ENCODE data around the gene GYG1. TPM values are rescaled to one million over a fixed set of nuclear protein-coding genes. Genes with fewer than 3 reads are reported as not detected.

GYG1 gene
- total RNA-seq, 1 donor from 2014 or later: 41.1 TPM

DNA sequence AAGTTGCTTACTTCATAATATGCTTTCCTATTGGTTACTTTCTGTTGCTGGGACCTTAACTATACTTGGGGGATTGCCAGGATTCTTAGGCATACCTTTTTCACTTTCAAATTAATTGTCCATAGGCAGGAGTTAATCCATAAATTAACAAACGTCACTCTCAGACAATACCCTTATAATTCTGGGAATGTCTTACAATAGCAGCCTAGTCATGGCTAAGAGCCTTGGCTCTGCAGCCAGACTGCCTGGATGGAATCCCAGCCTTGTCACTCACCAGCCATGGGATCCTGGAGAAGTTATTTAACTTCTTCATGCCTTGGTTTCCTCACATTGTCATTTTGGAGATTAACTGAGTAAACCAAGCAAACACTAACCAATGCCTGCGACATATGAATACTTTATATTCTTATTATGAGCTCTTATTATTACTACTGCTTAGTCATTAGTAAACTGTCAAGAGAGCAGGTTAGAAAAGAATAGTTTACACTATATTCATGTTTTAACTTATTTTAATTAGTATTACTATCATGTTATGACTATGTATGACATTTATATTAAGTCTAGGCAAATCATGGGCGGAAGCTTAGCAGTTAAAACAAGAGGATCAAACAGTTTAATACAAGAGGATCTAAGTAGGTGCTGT lies 29.0 kb downstream of the GYG1 start:
- Histone ChIP-seq H3K4me3 (ENCODE audit: low read depth, low read length) (no peak overlapping the region), H3K36me3 (ENCODE audit: control insufficient read depth, insufficient read depth, low read length) (peaks cover 1% of the 10 kb centered on the region), H3K27me3 (ENCODE audit: control insufficient read depth, insufficient read depth, low read length) (no peaks in the 10 kb centered on the region)
- TF ChIP-seq CTCF (IDR thresholded peaks at IDR 0.05; ENCODE audit: insufficient read depth, low read length, poor library complexity, severe bottlenecking): no peak
- DNase-seq (ENCODE audit: low read depth): no peak

GRCh38 chr3:149020839-149021252 lies 29.5 kb downstream of the GYG1 start:
- no peak overlapping the region for H3K4me3 ChIP-seq (ENCODE audit: low read depth, low read length)
- no peak for TF ChIP-seq CTCF (IDR thresholded peaks at IDR 0.05; ENCODE audit: insufficient read depth, low read length, poor library complexity, severe bottlenecking)
- no peaks in the 10 kb centered on the region for H3K27me3 ChIP-seq (ENCODE audit: control insufficient read depth, insufficient read depth, low read length)
- DNase-seq (ENCODE audit: low read depth): no peak
- no peaks in the 10 kb centered on the region for H3K36me3 ChIP-seq (ENCODE audit: control insufficient read depth, insufficient read depth, low read length)

DNA sequence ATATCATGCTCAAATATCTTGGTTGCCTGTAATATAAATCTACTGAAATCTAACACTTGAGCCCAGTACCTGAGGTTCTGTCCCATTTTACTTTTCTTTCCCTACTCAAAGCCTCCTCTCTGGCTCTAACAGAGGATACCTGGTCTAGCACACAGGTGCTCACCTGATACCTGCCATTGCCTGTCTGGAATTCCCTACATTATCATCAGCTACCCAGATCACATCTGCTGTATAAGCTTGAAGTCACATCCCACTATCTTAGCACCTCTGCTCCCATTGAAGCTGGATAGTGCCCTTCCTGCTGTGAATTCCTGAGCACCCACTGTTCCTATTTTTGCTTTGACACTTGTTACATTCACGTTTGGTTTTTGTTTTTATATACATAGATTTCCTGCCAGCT lies 30.5 kb downstream of the GYG1 start:
- no peak overlapping the region for H3K4me3 ChIP-seq (ENCODE audit: low read depth, low read length)
- no peaks in the 10 kb centered on the region for H3K27me3 ChIP-seq (ENCODE audit: control insufficient read depth, insufficient read depth, low read length)
- no peak for DNase-seq (ENCODE audit: low read depth)
- no peaks in the 10 kb centered on the region for H3K36me3 ChIP-seq (ENCODE audit: control insufficient read depth, insufficient read depth, low read length)
- no peak for TF ChIP-seq CTCF (IDR thresholded peaks at IDR 0.05; ENCODE audit: insufficient read depth, low read length, poor library complexity, severe bottlenecking)

GRCh38 chr3:149023951-149024350 lies 32.6 kb downstream of the GYG1 start:
- Histone ChIP-seq H3K4me3 (ENCODE audit: low read depth, low read length) (no peak overlapping the region), H3K36me3 (ENCODE audit: control insufficient read depth, insufficient read depth, low read length) (no peaks in the 10 kb centered on the region), H3K27me3 (ENCODE audit: control insufficient read depth, insufficient read depth, low read length) (no peaks in the 10 kb centered on the region)
- TF ChIP-seq CTCF (IDR thresholded peaks at IDR 0.05; ENCODE audit: insufficient read depth, low read length, poor library complexity, severe bottlenecking): no peak
- no peak for DNase-seq (ENCODE audit: low read depth)

GRCh38 chr3:149026718-149027117 lies 35.4 kb downstream of the GYG1 start:
- Histone ChIP-seq H3K4me3 (ENCODE audit: low read depth, low read length) (no peak overlapping the region), H3K27me3 (ENCODE audit: control insufficient read depth, insufficient read depth, low read length) (no peaks in the 10 kb centered on the region), H3K36me3 (ENCODE audit: control insufficient read depth, insufficient read depth, low read length) (no peaks in the 10 kb centered on the region)
- no peak for TF ChIP-seq CTCF (IDR thresholded peaks at IDR 0.05; ENCODE audit: insufficient read depth, low read length, poor library complexity, severe bottlenecking)
- no peak for DNase-seq (ENCODE audit: low read depth)

- DNase-seq (ENCODE audit: low read depth): no peak
- TF ChIP-seq CTCF (IDR thresholded peaks at IDR 0.05; ENCODE audit: insufficient read depth, low read length, poor library complexity, severe bottlenecking): no peak
- no peaks in the 10 kb centered on the region for H3K27me3 ChIP-seq (ENCODE audit: control insufficient read depth, insufficient read depth, low read length)
- no peaks in the 10 kb centered on the region for H3K36me3 ChIP-seq (ENCODE audit: control insufficient read depth, insufficient read depth, low read length)
- no peak overlapping the region for H3K4me3 ChIP-seq (ENCODE audit: low read depth, low read length)
Measured at GRCh38 chr3:149031096-149031495, 39.8 kb downstream of the GYG1 start.
